ENCODE results near the gene SLC13A2. TPM values are rescaled to one million over a fixed set of nuclear protein-coding genes. Genes with fewer than 3 reads are reported as not detected.
"Not testable (repeated sequence)": the region's sequence is repeated elsewhere in the genome, so short reads cannot be mapped to it uniquely, and the experiment has no call there.

SLC13A2 gene
- total and polyA plus RNA-seq, 4 experiments from 2014 or later, result not detected

DNA sequence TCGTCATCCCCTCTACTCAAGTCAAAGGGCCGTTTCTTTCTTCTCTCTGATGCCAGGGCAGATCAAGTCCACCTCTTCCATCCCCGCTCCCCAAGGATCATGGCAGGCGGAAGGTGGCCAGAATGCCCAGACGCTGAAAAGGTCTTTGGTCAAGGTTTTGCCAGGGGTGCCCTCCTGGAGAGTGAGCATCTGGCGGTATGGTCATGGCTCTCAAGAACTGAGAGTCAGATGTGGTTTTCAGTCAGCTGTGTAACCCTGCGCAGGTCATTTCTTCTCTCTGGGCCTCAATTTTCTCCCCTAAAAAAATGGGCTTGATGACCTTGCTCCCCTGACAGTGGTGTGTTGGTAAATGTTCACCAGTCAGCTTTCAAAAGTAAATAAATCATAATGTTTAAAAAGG, 45.1 kb downstream of the SLC13A2 start:
- Mint-ChIP-seq H3K4me3 (no peak overlapping the region), H3K36me3 (no peaks in the 10 kb centered on the region), H3K27me3 (peaks cover under 1 to 4% of the 10 kb centered on the region in 2 donors), H3K27ac (no peak overlapping the region), H3K9me3 (no peaks in the 10 kb centered on the region), H3K4me1 (no peaks in the 10 kb centered on the region)
- CTCF ChIA-PET (ENCODE audit: partially characterized antibody), result no interaction called here
- no peaks in the 10 kb centered on the region for H3K27me3 ChIP-seq (ENCODE audit: insufficient read depth, low read length)
- DNase-seq, result no peak
- H3K27ac ChIP-seq (ENCODE audit: low read depth, low read length), result no peak overlapping the region
- H3K4me1 ChIP-seq (ENCODE audit: insufficient read depth, low read length), result no peaks in the 10 kb centered on the region
- POLR2A ChIA-PET (ENCODE audit: partially characterized antibody), result no interaction called here
- H3K9me3 ChIP-seq (ENCODE audit: control insufficient read depth in 1 of 2, low read length in 2 of 2), result no peaks in the 10 kb centered on the region
- H3K36me3 ChIP-seq (ENCODE audit: insufficient read depth, low read length), result no peaks in the 10 kb centered on the region
- H3K4me3 ChIP-seq (ENCODE audit: low read length in 2 of 2), result no peak overlapping the region
- intact Hi-C loops (cut with micrococcal nuclease), result no loop called here

- ChIA-PET CTCF (ENCODE audit: partially characterized antibody) (interaction anchor here (0.6 to 1.1 kb wide), 2 partner anchors 16 to 124 kb away, joined by 3 read pairs; no protein-coding TSS in a partner anchor), POLR2A (ENCODE audit: partially characterized antibody) (no interaction called here)
- no peaks in the 10 kb centered on the region for H3K9me3 ChIP-seq (ENCODE audit: control insufficient read depth in 1 of 2, low read length in 2 of 2)
- H3K27me3 ChIP-seq (ENCODE audit: insufficient read depth, low read length), result no peaks in the 10 kb centered on the region
- no peak for DNase-seq
- no peaks in the 10 kb centered on the region for H3K36me3 ChIP-seq (ENCODE audit: insufficient read depth, low read length)
- no peak overlapping the region for H3K4me3 Mint-ChIP-seq
- H3K27ac ChIP-seq (ENCODE audit: low read depth, low read length), result no peak overlapping the region
- no peaks in the 10 kb centered on the region for H3K4me1 Mint-ChIP-seq
- no peaks in the 10 kb centered on the region for H3K27me3 Mint-ChIP-seq
- intact Hi-C loops (cut with micrococcal nuclease), result no loop called here
- H3K36me3 Mint-ChIP-seq, result no peaks in the 10 kb centered on the region
- H3K4me3 ChIP-seq (ENCODE audit: low read length in 2 of 2), result no peak overlapping the region
- no peaks in the 10 kb centered on the region for H3K9me3 Mint-ChIP-seq
- no peaks in the 10 kb centered on the region for H3K4me1 ChIP-seq (ENCODE audit: insufficient read depth, low read length)
- no peak overlapping the region for H3K27ac Mint-ChIP-seq
Measured at GRCh38 chr17:28519236-28519635, 45.8 kb downstream of the SLC13A2 start.

DNA sequence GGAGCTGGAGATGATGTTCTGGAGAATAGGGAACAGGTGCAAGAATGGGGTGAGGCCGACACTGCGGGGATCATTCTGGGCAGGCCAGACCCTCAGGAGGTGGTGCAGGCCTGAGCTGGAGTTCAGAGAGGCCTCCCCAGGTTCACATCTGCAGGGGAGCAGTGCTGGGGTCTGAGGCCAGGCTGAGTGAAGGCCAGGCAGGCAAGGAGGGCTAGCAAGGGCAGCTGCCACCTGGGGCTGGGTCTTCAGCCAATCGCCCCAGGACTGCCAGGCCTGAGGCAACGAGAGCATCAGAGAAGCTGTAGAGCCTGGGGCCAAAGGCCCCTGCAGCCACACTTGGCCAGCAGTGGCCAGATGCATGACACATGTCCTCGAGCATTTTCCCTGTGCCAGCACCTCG, 47.2 kb downstream of the SLC13A2 start:
- H3K36me3 Mint-ChIP-seq, result no peaks in the 10 kb centered on the region
- Histone ChIP-seq H3K27me3 (ENCODE audit: insufficient read depth, low read length) (no peaks in the 10 kb centered on the region), H3K9me3 (ENCODE audit: control insufficient read depth in 1 of 2, low read length in 2 of 2) (no peaks in the 10 kb centered on the region), H3K4me3 (ENCODE audit: low read length in 2 of 2) (no peak overlapping the region), H3K36me3 (ENCODE audit: insufficient read depth, low read length) (no peaks in the 10 kb centered on the region), H3K4me1 (ENCODE audit: insufficient read depth, low read length) (no peaks in the 10 kb centered on the region), H3K27ac (ENCODE audit: low read depth, low read length) (no peak overlapping the region)
- H3K4me3 Mint-ChIP-seq, result no peak overlapping the region
- no peaks in the 10 kb centered on the region for H3K9me3 Mint-ChIP-seq
- ChIA-PET POLR2A (ENCODE audit: partially characterized antibody) (no interaction called here), CTCF (ENCODE audit: partially characterized antibody) (no interaction called here)
- no peak for DNase-seq
- no peak overlapping the region for H3K27ac Mint-ChIP-seq
- H3K27me3 Mint-ChIP-seq, result no peaks in the 10 kb centered on the region
- H3K4me1 Mint-ChIP-seq, result no peaks in the 10 kb centered on the region
- intact Hi-C loops (cut with micrococcal nuclease), result no loop called here

DNA sequence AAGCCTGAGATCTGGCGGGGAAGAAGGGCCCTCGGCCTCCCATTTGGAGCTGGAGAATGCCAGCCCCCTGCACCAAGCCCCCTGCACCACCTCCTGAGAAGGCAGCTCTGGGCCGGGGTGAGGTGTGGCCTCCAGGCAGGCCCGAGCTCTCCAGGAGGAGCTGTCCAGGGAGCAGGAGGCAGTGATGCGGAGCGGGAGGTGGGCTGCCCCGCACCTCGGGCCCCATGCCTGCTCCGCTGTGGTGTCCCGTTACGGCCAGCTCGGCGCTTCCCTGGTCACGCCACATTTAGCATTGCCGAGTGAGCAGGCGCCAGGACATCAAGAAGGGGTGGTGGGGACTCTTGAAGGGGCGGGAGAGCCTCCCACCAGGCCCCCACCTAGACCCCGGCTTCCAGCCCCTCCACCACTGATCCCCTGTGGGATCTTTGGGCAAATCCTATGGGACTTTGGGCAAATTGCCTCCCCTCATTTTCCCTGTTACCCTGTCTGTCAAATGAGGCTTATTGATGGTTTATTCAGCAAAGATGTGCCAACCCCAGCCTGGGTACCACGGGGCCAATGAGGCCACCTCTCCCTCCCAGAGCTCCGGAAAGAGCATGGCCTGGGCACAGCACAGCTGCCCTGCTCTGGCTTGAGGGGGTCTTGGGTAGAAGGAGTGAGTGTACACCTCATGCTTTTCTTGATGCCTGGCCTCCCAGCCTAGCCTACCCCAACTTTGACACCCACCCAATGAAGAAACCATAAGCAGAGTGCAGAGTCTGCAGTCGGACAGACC, 48.1 kb downstream of the SLC13A2 start:
- Histone ChIP-seq H3K4me1 (ENCODE audit: insufficient read depth, low read length) (no peaks in the 10 kb centered on the region), H3K4me3 (ENCODE audit: low read length in 2 of 2) (no peak overlapping the region), H3K27me3 (ENCODE audit: insufficient read depth, low read length) (no peaks in the 10 kb centered on the region), H3K27ac (ENCODE audit: low read depth, low read length) (no peak overlapping the region), H3K9me3 (ENCODE audit: control insufficient read depth in 1 of 2, low read length in 2 of 2) (no peaks in the 10 kb centered on the region), H3K36me3 (ENCODE audit: insufficient read depth, low read length) (no peaks in the 10 kb centered on the region)
- no peaks in the 10 kb centered on the region for H3K9me3 Mint-ChIP-seq
- H3K4me1 Mint-ChIP-seq, result no peaks in the 10 kb centered on the region
- ChIA-PET POLR2A (ENCODE audit: partially characterized antibody) (no interaction called here), CTCF (ENCODE audit: partially characterized antibody) (no interaction called here)
- H3K36me3 Mint-ChIP-seq, result no peaks in the 10 kb centered on the region
- H3K4me3 Mint-ChIP-seq, result no peak overlapping the region
- intact Hi-C loops (cut with micrococcal nuclease), result no loop called here
- H3K27me3 Mint-ChIP-seq, result no peaks in the 10 kb centered on the region
- no peak overlapping the region for H3K27ac Mint-ChIP-seq
- no peak for DNase-seq

DNA sequence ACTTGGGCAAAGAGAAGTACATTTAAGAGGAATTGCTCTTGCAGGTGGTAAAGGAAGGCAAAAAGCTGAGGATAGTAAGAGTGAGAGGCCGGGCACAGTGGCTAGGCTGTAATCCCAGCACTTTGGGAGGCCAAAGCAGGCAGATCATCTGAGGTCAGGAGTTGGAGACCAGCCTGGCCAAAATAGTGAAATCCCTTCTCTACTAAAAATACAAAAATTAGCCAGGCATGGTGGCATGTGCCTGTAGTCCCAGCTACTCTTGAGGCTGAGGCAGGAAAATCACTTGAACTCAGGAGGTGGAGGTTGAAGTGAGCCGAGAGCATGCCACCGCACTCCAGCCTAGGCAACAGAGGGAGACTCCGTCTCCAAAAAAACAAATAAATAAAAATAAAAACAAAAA, 48.8 kb downstream of the SLC13A2 start:
- H3K4me1 Mint-ChIP-seq; DNase-seq; H3K9me3 ChIP-seq (ENCODE audit: control insufficient read depth in 1 of 2, low read length in 2 of 2); POLR2A ChIA-PET (ENCODE audit: partially characterized antibody); H3K36me3 Mint-ChIP-seq; H3K9me3 Mint-ChIP-seq; H3K4me3 Mint-ChIP-seq; H3K36me3 ChIP-seq (ENCODE audit: insufficient read depth, low read length); H3K27me3 ChIP-seq (ENCODE audit: insufficient read depth, low read length); H3K4me3 ChIP-seq (ENCODE audit: low read length in 2 of 2); CTCF ChIA-PET (ENCODE audit: partially characterized antibody); H3K27ac Mint-ChIP-seq; intact Hi-C loops (cut with micrococcal nuclease); H3K4me1 ChIP-seq (ENCODE audit: insufficient read depth, low read length); H3K27me3 Mint-ChIP-seq; H3K27ac ChIP-seq (ENCODE audit: low read depth, low read length): not testable (repeated sequence)

DNA sequence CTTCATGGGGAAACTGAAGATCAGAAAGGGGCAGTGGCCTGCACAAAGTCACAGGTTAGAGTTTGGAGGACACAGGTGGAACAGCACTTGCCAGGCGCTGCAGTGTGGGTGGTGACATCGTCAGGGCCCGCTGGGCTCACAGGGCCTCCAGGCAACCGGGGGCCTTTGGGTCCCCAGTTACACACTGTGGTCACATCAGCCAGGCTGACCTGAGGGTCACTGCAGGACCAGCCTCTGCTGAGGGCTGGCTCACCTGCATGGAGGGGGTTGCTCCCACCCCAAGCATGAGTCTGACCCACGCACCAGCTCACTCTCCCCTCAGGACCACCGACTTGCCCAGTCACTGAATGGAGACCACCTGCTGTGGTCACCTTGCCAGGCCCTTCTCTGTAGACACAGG, 49.7 kb downstream of the SLC13A2 start:
- Mint-ChIP-seq H3K27ac (no peak overlapping the region), H3K27me3 (no peaks in the 10 kb centered on the region), H3K36me3 (no peaks in the 10 kb centered on the region), H3K4me1 (no peaks in the 10 kb centered on the region), H3K4me3 (no peak overlapping the region), H3K9me3 (no peaks in the 10 kb centered on the region)
- no peaks in the 10 kb centered on the region for H3K36me3 ChIP-seq (ENCODE audit: insufficient read depth, low read length)
- no peaks in the 10 kb centered on the region for H3K9me3 ChIP-seq (ENCODE audit: control insufficient read depth in 1 of 2, low read length in 2 of 2)
- no peak overlapping the region for H3K27ac ChIP-seq (ENCODE audit: low read depth, low read length)
- ChIA-PET POLR2A (ENCODE audit: partially characterized antibody) (no interaction called here), CTCF (ENCODE audit: partially characterized antibody) (no interaction called here)
- H3K4me3 ChIP-seq (ENCODE audit: low read length in 2 of 2), result no peak overlapping the region
- no peaks in the 10 kb centered on the region for H3K27me3 ChIP-seq (ENCODE audit: insufficient read depth, low read length)
- no peak for DNase-seq
- intact Hi-C loops (cut with micrococcal nuclease), result no loop called here
- H3K4me1 ChIP-seq (ENCODE audit: insufficient read depth, low read length), result no peaks in the 10 kb centered on the region

DNA sequence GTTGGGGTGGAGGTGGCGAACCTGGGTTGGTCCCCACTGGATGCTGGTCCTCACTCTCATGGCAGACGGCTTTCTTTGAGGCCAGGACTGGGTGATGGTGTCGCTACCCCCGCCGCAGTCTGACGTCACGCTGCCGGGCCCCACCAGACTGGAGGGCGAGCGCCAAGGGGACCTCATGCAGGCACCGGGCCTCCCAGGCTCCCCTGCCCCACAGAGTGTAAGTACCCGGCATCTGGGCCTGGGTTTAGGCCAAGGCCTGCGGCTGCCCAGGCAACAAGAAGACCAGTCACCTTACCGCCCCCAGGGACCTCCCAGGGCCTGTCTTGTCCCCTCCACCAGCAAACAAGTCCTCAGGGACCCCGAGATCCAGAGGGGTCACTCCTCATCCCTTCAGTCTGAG, 50.4 kb downstream of the SLC13A2 start:
- CTCF ChIA-PET (ENCODE audit: partially characterized antibody), result no interaction called here
- intact Hi-C loops (cut with micrococcal nuclease), result no loop called here
- H3K4me1 Mint-ChIP-seq, result no peaks in the 10 kb centered on the region

More for the DNA sequence above, 50.4 kb downstream of the SLC13A2 start:
- Histone ChIP-seq H3K4me3 (ENCODE audit: low read length in 2 of 2) (no peak overlapping the region), H3K27ac (ENCODE audit: low read depth, low read length) (no peak overlapping the region), H3K36me3 (ENCODE audit: insufficient read depth, low read length) (no peaks in the 10 kb centered on the region), H3K27me3 (ENCODE audit: insufficient read depth, low read length) (no peaks in the 10 kb centered on the region), H3K9me3 (ENCODE audit: control insufficient read depth in 1 of 2, low read length in 2 of 2) (no peaks in the 10 kb centered on the region), H3K4me1 (ENCODE audit: insufficient read depth, low read length) (no peaks in the 10 kb centered on the region)
- Mint-ChIP-seq H3K27ac (no peak overlapping the region), H3K27me3 (no peaks in the 10 kb centered on the region), H3K36me3 (no peaks in the 10 kb centered on the region), H3K4me3 (no peak overlapping the region), H3K9me3 (no peaks in the 10 kb centered on the region)
- POLR2A ChIA-PET (ENCODE audit: partially characterized antibody), result no interaction called here
- DNase-seq, result no peak
